Activated CD4-positive, alpha-beta T cell treated with anti-CD3 and anti-CD28 coated beads, Interleukin-2, amount 50 U/mL, for 4 hours (primary cell): Measurements from ENCODE around the gene HOXA1.

Source experiments
- DNase-seq, 2 experiments: peaks; one replicate each; pipeline ENCODE4 v3.0.0-alpha.2; 2020

The HOXA1 gene

GRCh38 chr7:27116031-27116961, 20.5 kb upstream of the HOXA1 start:
- no peak for DNase-seq

DNA sequence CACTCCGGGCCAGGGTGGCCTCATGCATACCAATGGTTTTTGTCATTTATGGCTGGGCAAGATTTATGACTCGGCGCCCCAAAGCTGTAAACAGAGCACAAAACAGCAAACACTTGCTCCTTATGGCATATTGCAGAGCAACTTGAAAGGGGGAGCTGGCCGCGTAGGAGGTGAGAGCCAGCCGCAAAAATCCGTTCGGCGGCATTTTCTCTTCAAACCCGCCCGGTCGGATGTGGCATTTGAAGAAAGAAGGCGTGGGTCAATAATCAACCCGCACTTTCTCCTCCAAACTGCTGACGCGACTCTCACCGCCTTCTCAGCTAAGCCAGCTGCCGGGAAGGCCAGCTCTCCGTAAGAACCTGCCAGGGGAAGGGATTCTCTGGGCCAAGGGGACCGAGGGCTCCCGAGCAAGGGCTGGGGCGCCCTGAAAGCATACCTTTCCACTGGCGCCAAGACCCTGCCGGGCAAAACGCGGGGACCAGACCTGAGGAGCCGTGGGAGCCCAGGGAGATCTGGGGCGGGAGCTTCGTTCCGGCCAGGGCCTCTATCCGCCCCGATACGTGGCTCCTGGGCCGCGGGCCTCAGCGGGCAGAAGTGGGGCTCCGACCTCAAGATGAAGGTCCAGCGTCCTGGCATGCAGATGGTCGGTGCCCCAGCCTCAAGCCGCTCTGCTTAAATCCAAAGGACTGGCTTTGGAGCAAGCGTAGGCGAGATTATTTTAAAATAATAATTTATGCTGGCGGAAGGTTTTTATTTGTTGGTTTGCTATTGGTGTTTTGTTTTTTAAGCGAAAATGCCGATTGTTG, 19.6 kb upstream of the HOXA1 start:
- DNase-seq: no peak

DNA sequence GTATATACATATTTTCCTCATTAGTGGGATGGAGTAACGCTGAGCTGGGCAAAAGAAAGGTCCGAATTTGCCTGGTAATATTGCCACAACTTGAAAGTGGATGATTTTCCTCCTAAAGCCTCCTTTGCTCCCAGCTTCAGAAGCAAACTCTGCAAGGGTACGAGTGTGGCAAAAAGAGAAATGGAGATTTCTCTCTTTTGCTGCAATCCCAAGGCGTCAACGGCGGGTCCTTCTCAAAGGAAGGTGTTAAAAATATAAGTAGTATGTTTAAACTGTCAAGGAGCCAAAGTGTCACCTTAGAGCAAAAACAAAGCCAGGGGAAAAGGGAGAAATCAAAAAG, 19.1 kb upstream of the HOXA1 start:
- DNase-seq: no peak

DNA sequence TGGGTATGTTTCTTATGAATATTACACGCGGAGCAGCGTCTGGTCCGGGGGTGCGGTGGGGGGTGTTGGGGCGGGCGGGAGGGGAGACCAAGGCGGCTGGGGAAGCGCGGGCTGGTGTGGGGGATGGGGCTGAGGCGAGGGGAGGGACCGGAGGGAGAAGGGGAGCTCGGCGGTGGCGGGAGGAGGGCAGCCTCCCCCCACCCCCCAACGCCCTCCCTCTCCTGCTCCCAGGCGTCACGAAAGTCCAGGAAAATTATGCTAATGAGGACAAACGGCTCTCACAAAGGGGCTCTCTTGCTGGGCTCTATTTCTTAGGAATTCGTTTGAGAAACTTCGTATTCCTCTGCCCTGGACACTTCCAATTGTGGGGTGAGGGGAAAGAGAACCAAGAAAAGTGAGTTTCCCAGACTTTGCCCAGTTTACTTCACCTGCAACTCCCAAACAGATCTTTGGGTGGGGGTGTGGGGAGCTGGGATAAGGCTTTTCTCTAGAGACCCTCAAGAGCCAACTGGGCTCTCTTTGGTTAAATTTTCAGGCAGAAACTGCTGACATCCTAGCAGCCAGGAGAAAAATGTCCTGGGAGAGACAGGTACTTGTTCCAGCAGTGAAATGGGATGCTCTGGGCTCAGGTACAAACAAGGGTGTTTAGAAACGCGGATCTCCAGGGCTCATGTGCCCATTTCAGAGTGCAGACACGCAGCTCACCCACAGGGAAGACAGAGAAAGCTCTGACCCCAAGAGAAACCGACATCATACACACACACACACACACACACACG, 18.4 kb upstream of the HOXA1 start:
- DNase-seq: no peak

GRCh38 chr7:27112955-27113949, 17.5 kb upstream of the HOXA1 start:
- DNase-seq: no peak

GRCh38 chr7:27112361-27112760, 16.6 kb upstream of the HOXA1 start:
- DNase-seq: no peak

DNA sequence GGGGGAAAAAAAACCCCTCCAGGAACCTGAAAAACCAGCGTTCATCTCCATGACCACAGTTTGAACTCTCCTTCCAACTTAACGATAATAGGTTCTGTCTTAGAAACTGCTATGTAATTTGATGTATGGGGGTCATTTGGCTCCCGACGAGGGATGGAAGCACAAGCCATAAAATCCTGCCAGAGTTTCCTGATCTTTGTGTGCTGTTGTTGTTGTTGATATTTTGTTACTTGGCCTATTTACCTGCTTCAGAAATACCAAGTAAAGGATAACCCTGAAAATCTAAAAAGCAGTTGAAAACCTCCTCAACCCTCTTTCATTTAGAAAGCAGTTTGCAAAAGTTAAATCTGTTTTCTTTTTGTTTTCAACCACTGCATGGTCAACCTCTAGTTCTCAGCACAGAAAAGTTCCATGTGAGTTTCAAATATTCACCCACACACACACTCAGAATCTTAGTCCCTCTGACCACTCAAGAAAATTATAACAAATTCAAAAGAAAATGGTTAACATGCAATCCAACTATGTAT, 16.0 kb upstream of the HOXA1 start:
- DNase-seq: no peak

- DNase-seq: no peak
These were observed 15.4 kb upstream of the HOXA1 start for GRCh38 chr7:27111042-27111750.

- DNase-seq: no peak
These were observed 14.6 kb upstream of the HOXA1 start for GRCh38 chr7:27110186-27111031.

DNA sequence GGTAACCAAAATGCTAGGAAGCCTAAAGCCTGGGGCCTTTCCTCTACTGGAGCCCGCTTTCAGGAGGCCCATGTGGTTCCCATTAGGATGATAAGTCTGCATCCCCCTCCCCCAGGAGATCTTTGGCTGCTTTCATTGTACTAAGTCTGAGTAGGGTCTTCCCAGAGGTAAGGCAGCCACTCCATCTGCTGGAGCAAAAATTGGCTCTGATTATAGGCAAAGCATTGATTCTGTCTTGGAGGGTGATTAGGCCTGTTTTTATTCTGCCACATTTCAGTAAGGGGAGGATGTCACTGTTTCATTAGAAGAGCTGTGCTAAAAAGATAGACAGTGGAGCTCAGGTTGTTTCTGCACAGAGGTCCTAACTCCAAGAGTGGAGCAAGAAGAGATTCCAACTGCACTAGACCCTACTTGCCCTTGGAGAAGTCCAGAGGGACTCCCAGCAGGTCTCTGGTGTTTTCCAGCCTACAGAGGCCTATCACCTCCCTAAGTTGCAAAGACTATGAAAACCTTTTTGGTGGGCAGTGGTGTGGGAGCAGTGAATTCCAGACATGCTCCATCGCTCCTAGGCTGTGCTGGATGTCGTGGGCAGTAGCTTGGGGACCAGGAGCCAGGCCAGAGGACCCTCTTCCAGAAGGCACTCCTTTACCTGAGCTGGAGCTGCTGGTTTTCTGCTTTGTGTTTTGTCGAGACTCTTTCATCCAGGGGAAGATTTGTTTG, 13.8 kb upstream of the HOXA1 start:
- no peak for DNase-seq

GRCh38 chr7:27108390-27109127, 12.8 kb upstream of the HOXA1 start:
- DNase-seq: no peak

DNA sequence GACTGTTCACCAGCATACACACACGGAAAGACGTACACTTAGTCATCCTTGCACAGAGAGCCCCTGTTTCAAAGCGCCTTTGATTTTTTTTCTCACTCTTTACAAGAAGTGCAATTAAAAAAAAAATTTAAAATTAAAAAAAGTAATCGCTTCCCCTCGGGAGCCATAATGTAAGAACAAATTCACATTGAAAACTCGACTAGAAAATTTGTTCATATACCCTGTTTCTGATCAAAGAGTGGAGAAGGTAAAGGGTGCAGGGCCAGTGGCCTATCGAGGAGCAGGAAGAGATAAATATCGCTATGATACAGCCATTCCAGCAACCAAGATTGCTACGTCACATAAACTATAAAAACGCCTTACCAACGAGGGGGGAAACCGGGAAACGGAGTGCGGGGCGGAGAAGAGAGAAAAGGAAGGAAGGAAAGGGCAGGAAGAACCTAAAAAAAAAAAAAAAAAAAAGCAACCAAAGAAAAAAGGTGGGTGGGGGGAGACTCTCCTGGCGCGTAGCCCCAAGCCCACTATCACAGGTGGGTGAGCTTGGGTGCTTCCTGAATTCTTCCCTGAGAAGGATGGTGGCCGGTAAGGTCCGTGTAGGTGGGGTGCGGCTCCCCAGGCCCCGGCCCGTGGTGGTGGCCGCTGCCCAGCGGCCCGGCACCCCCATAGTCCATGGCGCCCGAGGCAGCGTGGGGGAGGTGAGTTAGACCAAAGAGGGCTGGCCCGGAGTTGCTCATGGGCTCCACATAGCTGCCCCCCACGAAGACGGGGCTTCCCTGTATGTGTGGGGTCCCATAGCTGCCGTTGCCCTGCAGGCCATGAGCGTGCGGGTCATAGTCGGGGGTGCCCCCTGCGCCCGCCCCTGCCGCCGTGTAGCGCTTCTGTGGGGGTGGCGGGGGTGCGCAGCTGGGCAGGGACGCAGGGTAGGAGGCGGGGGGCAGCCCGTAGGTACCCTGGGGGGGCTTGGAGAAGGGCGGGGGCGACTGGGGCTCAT, 11.9 kb upstream of the HOXA1 start:
- DNase-seq: no peak

DNA sequence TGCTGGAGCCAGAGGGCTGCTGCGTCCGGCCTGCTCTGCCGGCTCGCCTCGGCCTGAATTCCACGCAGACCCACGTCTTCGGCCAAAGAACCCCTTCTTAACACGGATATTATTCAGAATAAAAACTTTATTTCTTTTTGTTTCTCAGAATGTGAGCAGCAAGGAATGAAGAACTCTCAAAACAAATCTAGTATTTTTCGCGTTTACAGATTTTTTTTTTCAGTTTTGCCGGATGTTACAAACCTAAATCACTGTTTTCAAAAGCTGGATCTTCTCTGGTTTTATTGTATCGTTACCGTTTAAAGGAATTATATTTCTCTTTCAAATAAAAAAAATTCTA, 11.1 kb upstream of the HOXA1 start:
- no peak for DNase-seq

DNA sequence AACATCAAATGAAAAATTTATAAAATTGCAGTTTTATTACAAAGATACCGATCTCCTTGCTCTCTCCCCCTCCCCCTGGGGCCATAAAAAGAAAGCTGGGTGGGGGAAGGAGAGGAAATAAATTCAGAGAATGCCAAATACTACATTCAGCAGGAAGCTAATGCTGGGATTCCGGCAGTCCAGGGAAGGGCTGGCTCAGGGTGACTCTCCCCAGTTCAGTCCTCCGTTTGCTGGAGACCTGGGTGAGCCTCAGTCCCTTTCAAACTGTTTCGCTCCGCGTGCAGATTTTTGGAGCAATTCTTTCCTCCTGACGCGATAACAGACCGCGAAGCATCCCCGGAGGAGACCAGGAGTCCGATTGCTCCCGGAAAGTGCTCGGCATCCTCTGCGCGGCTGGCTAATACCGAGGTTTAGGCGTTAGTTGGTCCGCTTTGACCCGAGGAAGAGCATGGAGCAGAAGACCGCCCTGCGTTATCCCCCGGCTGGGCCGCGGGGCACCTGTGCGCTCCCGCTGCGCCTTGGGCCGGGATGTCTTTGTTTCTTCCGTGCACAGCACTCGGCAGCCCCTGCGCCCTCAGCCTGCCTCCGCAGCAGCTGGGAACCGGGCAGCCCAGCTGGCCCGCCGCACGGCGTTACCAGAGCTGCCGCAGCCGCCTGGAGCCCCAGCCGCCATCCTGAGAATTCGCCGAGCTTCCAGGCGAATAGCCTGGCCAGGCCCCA, 10.5 kb upstream of the HOXA1 start:
- no peak for DNase-seq

GRCh38 chr7:27105301-27106031, 9.7 kb upstream of the HOXA1 start:
- no peak for DNase-seq
